Type B pancreatic cell (in vitro differentiated cells): Measurements from ENCODE around the gene ITGAD. TPM values are rescaled to one million over a fixed set of nuclear protein-coding genes. Genes with fewer than 3 reads are reported as not detected.
"Not testable (repeated sequence)": the region's sequence is repeated elsewhere in the genome, so short reads cannot be mapped to it uniquely, and the experiment has no call there.

Experiments used
- DNase-seq: peaks from one replicate; pipeline ENCODE4 v3.0.0; 2021; ENCODE audit warnings: mixed read lengths; ENCODE audit not compliant: unreplicated experiment; ENCODE audit errors: extremely low spot score
- H3K27ac Mint-ChIP-seq: 2 replicates; pipeline ENCODE4 v1.8.0; 2021; ENCODE audit warnings: mild to moderate bottlenecking, mixed read lengths
- H3K27me3 Mint-ChIP-seq: 2 replicates; pipeline ENCODE4 v1.8.0; 2021; ENCODE audit warnings: mixed read lengths
- H3K36me3 Mint-ChIP-seq: 2 replicates; pipeline ENCODE4 v1.8.0; 2021; ENCODE audit warnings: mixed read lengths
- H3K4me1 Mint-ChIP-seq: one replicate; pipeline ENCODE4 v1.8.0; 2021; ENCODE audit warnings: mixed read lengths; ENCODE audit not compliant: unreplicated experiment
- H3K4me3 Mint-ChIP-seq: 2 replicates; pipeline ENCODE4 v1.8.0; 2021; ENCODE audit warnings: mild to moderate bottlenecking, mixed read lengths
- H3K9me3 Mint-ChIP-seq: 2 replicates; pipeline ENCODE4 v1.8.0; 2021; ENCODE audit warnings: mixed read lengths
- total RNA-seq: library from RNA; stranded (reverse); gene quantifications from 2 replicates; pipeline ENCODE4 v1.2.1, GENCODE V29; 2021; ENCODE audit warnings: low replicate concordance
- TF ChIP-seq, protein P1 (sequence below): fragments of 200-600 bp; sonication (generic); conservative IDR thresholded peaks from 2 replicates; pipeline ENCODE4 v1.5.0; 2021; ENCODE audit warnings: antibody characterized with exemption, mild to moderate bottlenecking

ITGAD gene
- total RNA-seq, 1 donor from 2014 or later, result not detected

DNA sequence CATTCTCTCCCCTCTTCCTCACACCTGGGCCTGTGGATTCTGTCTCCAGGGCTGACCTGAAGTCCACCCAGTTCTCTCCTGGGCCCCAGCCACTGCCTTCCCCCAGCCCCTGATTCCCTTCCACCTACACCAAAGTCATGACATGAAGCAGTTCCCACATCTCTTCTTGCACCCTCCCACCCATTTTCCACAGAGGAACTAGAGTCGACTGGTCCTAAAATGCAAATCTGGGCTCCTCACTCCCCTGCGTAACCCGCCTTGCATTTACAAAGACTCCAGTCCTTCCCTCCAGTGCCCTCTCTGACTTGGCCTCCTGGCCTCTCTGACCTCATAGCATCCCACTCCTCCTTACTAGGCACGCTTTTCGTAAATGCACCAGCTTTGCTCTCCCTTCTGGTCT, 20.2 kb downstream of the ITGAD start:
- TF ChIP-seq, protein P1, sequence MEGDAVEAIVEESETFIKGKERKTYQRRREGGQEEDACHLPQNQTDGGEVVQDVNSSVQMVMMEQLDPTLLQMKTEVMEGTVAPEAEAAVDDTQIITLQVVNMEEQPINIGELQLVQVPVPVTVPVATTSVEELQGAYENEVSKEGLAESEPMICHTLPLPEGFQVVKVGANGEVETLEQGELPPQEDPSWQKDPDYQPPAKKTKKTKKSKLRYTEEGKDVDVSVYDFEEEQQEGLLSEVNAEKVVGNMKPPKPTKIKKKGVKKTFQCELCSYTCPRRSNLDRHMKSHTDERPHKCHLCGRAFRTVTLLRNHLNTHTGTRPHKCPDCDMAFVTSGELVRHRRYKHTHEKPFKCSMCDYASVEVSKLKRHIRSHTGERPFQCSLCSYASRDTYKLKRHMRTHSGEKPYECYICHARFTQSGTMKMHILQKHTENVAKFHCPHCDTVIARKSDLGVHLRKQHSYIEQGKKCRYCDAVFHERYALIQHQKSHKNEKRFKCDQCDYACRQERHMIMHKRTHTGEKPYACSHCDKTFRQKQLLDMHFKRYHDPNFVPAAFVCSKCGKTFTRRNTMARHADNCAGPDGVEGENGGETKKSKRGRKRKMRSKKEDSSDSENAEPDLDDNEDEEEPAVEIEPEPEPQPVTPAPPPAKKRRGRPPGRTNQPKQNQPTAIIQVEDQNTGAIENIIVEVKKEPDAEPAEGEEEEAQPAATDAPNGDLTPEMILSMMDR, result no peak
- Mint-ChIP-seq H3K4me1 (no peaks in the 10 kb centered on the region), H3K36me3 (no peaks in the 10 kb centered on the region), H3K27ac (no peak overlapping the region), H3K9me3 (no peaks in the 10 kb centered on the region), H3K27me3 (peaks cover 41% of the 10 kb centered on the region), H3K4me3 (no peak overlapping the region)
- no peak for DNase-seq

GRCh38 chr16:31413943-31414342, 20.8 kb downstream of the ITGAD start:
- peaks cover 37% of the 10 kb centered on the region for H3K27me3 Mint-ChIP-seq
- H3K4me1 Mint-ChIP-seq, result no peaks in the 10 kb centered on the region
- no peaks in the 10 kb centered on the region for H3K9me3 Mint-ChIP-seq
- no peak overlapping the region for H3K4me3 Mint-ChIP-seq
- H3K36me3 Mint-ChIP-seq, result no peaks in the 10 kb centered on the region
- DNase-seq, result no peak
- TF ChIP-seq, protein P1, result no peak
- H3K27ac Mint-ChIP-seq, result no peak overlapping the region

GRCh38 chr16:31414706-31415105, 21.6 kb downstream of the ITGAD start:
- no peaks in the 10 kb centered on the region for H3K36me3 Mint-ChIP-seq
- no peak overlapping the region for H3K4me3 Mint-ChIP-seq
- DNase-seq, result no peak
- no peak overlapping the region for H3K27ac Mint-ChIP-seq
- TF ChIP-seq, protein P1, result no peak
- no peaks in the 10 kb centered on the region for H3K4me1 Mint-ChIP-seq
- H3K27me3 Mint-ChIP-seq, result peaks cover 32% of the 10 kb centered on the region
- H3K9me3 Mint-ChIP-seq, result no peaks in the 10 kb centered on the region

- no peak overlapping the region for H3K4me3 Mint-ChIP-seq
- DNase-seq, result no peak
These were observed 23.2 kb downstream of the ITGAD start for GRCh38 chr16:31416371-31416770.

GRCh38 chr16:31417036-31417435, 23.9 kb downstream of the ITGAD start:
- not testable (repeated sequence) for H3K36me3 Mint-ChIP-seq, H3K4me1 Mint-ChIP-seq, H3K27ac Mint-ChIP-seq, H3K9me3 Mint-ChIP-seq, DNase-seq, H3K4me3 Mint-ChIP-seq
- peaks cover 36% of the 10 kb centered on the region for H3K27me3 Mint-ChIP-seq

More at GRCh38 chr16:31416371-31416770, 23.2 kb downstream of the ITGAD start:
- H3K4me1 Mint-ChIP-seq, result no peaks in the 10 kb centered on the region
- no peaks in the 10 kb centered on the region for H3K9me3 Mint-ChIP-seq
- no peak overlapping the region for H3K27ac Mint-ChIP-seq
- H3K27me3 Mint-ChIP-seq, result peaks cover 36% of the 10 kb centered on the region
- no peaks in the 10 kb centered on the region for H3K36me3 Mint-ChIP-seq
- TF ChIP-seq, protein P1, result no peak

- H3K4me1 Mint-ChIP-seq, result no peaks in the 10 kb centered on the region
- no peak for DNase-seq
- no peak overlapping the region for H3K4me3 Mint-ChIP-seq
- TF ChIP-seq, protein P1, result no peak
- H3K9me3 Mint-ChIP-seq, result no peaks in the 10 kb centered on the region
- H3K27me3 Mint-ChIP-seq, result peaks cover 42% of the 10 kb centered on the region
- H3K27ac Mint-ChIP-seq, result no peak overlapping the region
- H3K36me3 Mint-ChIP-seq, result no peaks in the 10 kb centered on the region
These were observed 24.8 kb downstream of the ITGAD start for GRCh38 chr16:31417916-31418315.
